ENCODE data around the gene CCDC93.
"Not testable (repeated sequence)": the region's sequence is repeated elsewhere in the genome, so short reads cannot be mapped to it uniquely, and the experiment has no call there.

CCDC93 gene

GRCh38 chr2:118016911-118017310 lies 3.0 kb upstream of the CCDC93 start:
- DNase-seq (ENCODE audit: extremely low spot score): no peak
- POLR2A ChIA-PET: no interaction called here
- TF ChIP-seq, protein P1, sequence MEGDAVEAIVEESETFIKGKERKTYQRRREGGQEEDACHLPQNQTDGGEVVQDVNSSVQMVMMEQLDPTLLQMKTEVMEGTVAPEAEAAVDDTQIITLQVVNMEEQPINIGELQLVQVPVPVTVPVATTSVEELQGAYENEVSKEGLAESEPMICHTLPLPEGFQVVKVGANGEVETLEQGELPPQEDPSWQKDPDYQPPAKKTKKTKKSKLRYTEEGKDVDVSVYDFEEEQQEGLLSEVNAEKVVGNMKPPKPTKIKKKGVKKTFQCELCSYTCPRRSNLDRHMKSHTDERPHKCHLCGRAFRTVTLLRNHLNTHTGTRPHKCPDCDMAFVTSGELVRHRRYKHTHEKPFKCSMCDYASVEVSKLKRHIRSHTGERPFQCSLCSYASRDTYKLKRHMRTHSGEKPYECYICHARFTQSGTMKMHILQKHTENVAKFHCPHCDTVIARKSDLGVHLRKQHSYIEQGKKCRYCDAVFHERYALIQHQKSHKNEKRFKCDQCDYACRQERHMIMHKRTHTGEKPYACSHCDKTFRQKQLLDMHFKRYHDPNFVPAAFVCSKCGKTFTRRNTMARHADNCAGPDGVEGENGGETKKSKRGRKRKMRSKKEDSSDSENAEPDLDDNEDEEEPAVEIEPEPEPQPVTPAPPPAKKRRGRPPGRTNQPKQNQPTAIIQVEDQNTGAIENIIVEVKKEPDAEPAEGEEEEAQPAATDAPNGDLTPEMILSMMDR (IDR thresholded peaks at IDR 0.05; ENCODE audit: control extremely low read depth, extremely low read depth, low read depth, missing control alignments): no peak
- CTCF ChIA-PET: interaction anchor here (1.0 to 5.9 kb wide), 6 partner anchors 11 to 44 kb away, joined by 3 to 99 read pairs (median 14); no protein-coding TSS in a partner anchor

- DNase-seq (ENCODE audit: extremely low spot score); POLR2A ChIA-PET: not testable (repeated sequence)
- CTCF ChIA-PET: interaction anchor here (1.2 to 5.9 kb wide), 5 partner anchors 11 to 202 kb away, joined by 3 to 99 read pairs (median 23); partner anchors contain the start of gene DDX18
Measured at GRCh38 chr2:118015761-118016160, 1.9 kb upstream of the CCDC93 start.

- TF ChIP-seq, protein P1 (IDR thresholded peaks at IDR 0.05; ENCODE audit: control extremely low read depth, extremely low read depth, low read depth, missing control alignments): no peak
- no peak for DNase-seq (ENCODE audit: extremely low spot score)
- ChIA-PET CTCF (interaction anchor here (0.9 to 5.9 kb wide), 13 partner anchors 10 to 841 kb away, joined by 3 to 99 read pairs (median 4); partner anchors contain the start of gene DDX18), POLR2A (interaction anchor here (0.6 to 1.1 kb wide), 2 partner anchors 74 to 189 kb away, joined by 3 read pairs; partner anchors contain the start of gene INSIG2)
Measured at GRCh38 chr2:118014492-118014824, 588 bp upstream of the CCDC93 start.

DNA sequence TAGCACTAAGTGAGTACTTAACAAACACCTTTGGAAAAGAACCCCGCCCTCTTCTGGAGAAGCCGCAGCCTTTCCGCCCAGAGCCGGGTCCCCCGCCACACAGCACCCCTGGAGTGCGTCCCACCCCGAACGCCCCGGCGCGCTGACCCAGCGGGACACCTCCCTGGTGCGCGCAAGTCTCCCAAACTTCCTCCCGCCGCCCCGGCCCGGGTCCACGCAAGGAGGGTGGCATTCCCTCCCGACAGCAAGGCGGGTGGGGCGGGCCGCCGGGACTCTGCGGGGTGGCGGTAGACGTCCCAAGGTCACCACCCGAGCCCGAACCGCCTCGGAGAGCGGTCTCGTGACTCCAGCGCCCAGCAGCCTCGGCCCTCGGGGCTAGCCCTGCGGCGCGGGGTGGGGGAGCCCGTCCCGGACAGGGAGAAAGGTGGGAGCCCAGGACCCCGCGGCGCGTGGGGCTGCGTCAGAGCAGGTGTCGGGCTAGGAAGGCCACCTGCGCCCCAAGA lies 598 bp downstream of the CCDC93 start:
- CTCF ChIA-PET: interaction anchor here (0.9 to 5.9 kb wide), 9 partner anchors 9 to 842 kb away, joined by 3 to 99 read pairs (median 4); no protein-coding TSS in a partner anchor
- POLR2A ChIA-PET: no interaction called here
- TF ChIP-seq, protein P1 (IDR thresholded peaks at IDR 0.05; ENCODE audit: control extremely low read depth, extremely low read depth, low read depth, missing control alignments): no peak
- DNase-seq (ENCODE audit: extremely low spot score): peak; percentile 58

- CTCF ChIA-PET: interaction anchor here (1.1 kb wide), 1 partner anchor 66 kb away, joined by 4 read pairs; no protein-coding TSS in a partner anchor
Measured at GRCh38 chr2:118012778-118013177, 1.1 kb downstream of the CCDC93 start.

DNA sequence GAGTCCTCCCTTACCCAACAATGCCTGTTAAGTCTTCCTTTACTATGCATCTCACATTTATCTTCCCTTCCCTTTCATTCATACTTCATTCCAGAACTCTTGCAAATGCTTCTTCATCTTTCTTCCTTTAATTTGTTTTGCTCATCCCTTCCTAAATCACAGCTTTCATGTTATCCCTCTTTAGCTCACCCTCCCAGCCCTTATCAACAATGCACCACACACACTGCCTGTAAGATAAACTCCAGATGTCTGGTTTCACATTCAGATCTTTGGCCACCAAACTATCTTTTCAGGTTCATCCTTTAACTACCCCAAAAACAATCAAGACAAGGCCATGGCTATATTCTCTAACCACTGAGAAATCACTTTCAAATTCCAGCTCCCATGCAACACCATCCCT lies 3.4 kb downstream of the CCDC93 start:
- POLR2A ChIA-PET: interaction anchor here (1.1 kb wide), 1 partner anchor 214 kb away, joined by 3 read pairs; no protein-coding TSS in a partner anchor
- no peak for DNase-seq (ENCODE audit: extremely low spot score)
- CTCF ChIA-PET: interaction anchor here (1.4 to 2.6 kb wide), 4 partner anchors 8 to 196 kb away, joined by 3 to 33 read pairs (median 8); partner anchors contain the start of gene DDX18
- TF ChIP-seq, protein P1 (IDR thresholded peaks at IDR 0.05; ENCODE audit: control extremely low read depth, extremely low read depth, low read depth, missing control alignments): no peak

More at GRCh38 chr2:118012778-118013177, 1.1 kb downstream of the CCDC93 start:
- no peak for DNase-seq (ENCODE audit: extremely low spot score)
- POLR2A ChIA-PET: no interaction called here
- TF ChIP-seq, protein P1 (IDR thresholded peaks at IDR 0.05; ENCODE audit: control extremely low read depth, extremely low read depth, low read depth, missing control alignments): no peak

GRCh38 chr2:118006861-118007260 lies 7.0 kb downstream of the CCDC93 start:
- CTCF ChIA-PET: interaction anchor here (0.8 to 7.6 kb wide), 4 partner anchors 9 to 193 kb away, joined by 4 to 127 read pairs (median 52); partner anchors contain the start of genes CCDC93 and DDX18
- TF ChIP-seq, protein P1 (IDR thresholded peaks at IDR 0.05; ENCODE audit: control extremely low read depth, extremely low read depth, low read depth, missing control alignments): no peak
- POLR2A ChIA-PET: interaction anchor here (0.6 kb wide), 1 partner anchor 50 kb away, joined by 3 read pairs; no protein-coding TSS in a partner anchor
- DNase-seq (ENCODE audit: extremely low spot score): no peak

All from GM10248 (cell line).